Mesendoderm (in vitro differentiated cells): ENCODE results near the gene EFCAB12.

Experiments
- DNase-seq: peaks from one replicate; pipeline ENCODE4 v3.0.0; 2013
- H2AK5ac ChIP-seq: 2 replicates; pipeline ENCODE4 v1.6.1; 2013; ENCODE audit warnings: low read length, inconsistent platforms
- H2BK120ac ChIP-seq: 2 replicates; pipeline ENCODE4 v1.6.1; 2013; ENCODE audit warnings: low read depth, mild to moderate bottlenecking, low read length, moderate library complexity, mixed read lengths
- H2BK15ac ChIP-seq: replicated peaks from 2 replicates; pipeline ENCODE4 v1.6.1; 2013; ENCODE audit warnings: low read depth, mild to moderate bottlenecking, moderate library complexity
- H2BK5ac ChIP-seq: 2 replicates; pipeline ENCODE4 v1.6.1; 2013; ENCODE audit warnings: low read length, inconsistent platforms
- H3K18ac ChIP-seq: 2 replicates; pipeline ENCODE4 v1.6.1; 2013; ENCODE audit warnings: mild to moderate bottlenecking, low read length, mixed read lengths
- H3K23ac ChIP-seq: one replicate; pipeline ENCODE4 v1.6.1; 2013; ENCODE audit warnings: low read length
- H3K27ac ChIP-seq: 2 replicates; pipeline ENCODE4 v1.5.1; 2013; ENCODE audit warnings: low read depth, mild to moderate bottlenecking, inconsistent platforms, low read length, moderate library complexity
- H3K27me3 ChIP-seq: 2 replicates; pipeline ENCODE4 v1.6.1; 2013; ENCODE audit warnings: low read length, control low read depth, mild to moderate bottlenecking, inconsistent platforms; ENCODE audit not compliant: insufficient read depth, poor library complexity
- H3K36me3 ChIP-seq: 2 replicates; pipeline ENCODE4 v1.6.1; 2013; ENCODE audit warnings: low read length, inconsistent platforms; ENCODE audit not compliant: control insufficient read depth, insufficient read depth
- H3K4ac ChIP-seq: one replicate; pipeline ENCODE4 v1.6.1; 2013; ENCODE audit warnings: low read depth, mild to moderate bottlenecking, low read length, moderate library complexity
- H3K4me1 ChIP-seq: 2 replicates; pipeline ENCODE4 v1.6.1; 2013; ENCODE audit warnings: low read depth, low read length, inconsistent platforms; ENCODE audit not compliant: control insufficient read depth
- H3K4me2 ChIP-seq: 2 replicates; pipeline ENCODE4 v1.6.1; 2013; ENCODE audit warnings: low read length
- H3K4me3 ChIP-seq: 2 replicates; pipeline ENCODE4 v1.5.1; 2013; ENCODE audit warnings: mild to moderate bottlenecking, low read length
- H3K56ac ChIP-seq: one replicate; pipeline ENCODE4 v1.6.1; 2013; ENCODE audit warnings: low read length
- H3K79me1 ChIP-seq: 2 replicates; pipeline ENCODE4 v1.6.1; 2013; ENCODE audit warnings: low read length, inconsistent platforms
- H3K79me2 ChIP-seq: 2 replicates; pipeline ENCODE4 v1.6.1; 2013; ENCODE audit warnings: mild to moderate bottlenecking, low read length; ENCODE audit not compliant: control insufficient read depth, insufficient read depth
- H3K9ac ChIP-seq: 2 replicates; pipeline ENCODE4 v1.6.1; 2013; ENCODE audit warnings: low read length, inconsistent platforms
- H4K5ac ChIP-seq: one replicate; pipeline ENCODE4 v1.6.1; 2013; ENCODE audit warnings: low read length
- H4K8ac ChIP-seq: one replicate; pipeline ENCODE4 v1.6.1; 2013; ENCODE audit warnings: low read depth, mild to moderate bottlenecking, control low read depth, low read length, moderate library complexity
- WGBS: extraction: QIAGEN DNeasy Blood & Tissue Kit; methylation state at CpG from one replicate; pipeline ENCODE4 v1.1.7; 2013; ENCODE audit warnings: low lambda C conversion rate, missing lambda C conversion rate; ENCODE audit not compliant: insufficient coverage; ENCODE audit errors: extremely low coverage; 5-methylcytosine and 5-hydroxymethylcytosine counted together

Gene EFCAB12

DNA sequence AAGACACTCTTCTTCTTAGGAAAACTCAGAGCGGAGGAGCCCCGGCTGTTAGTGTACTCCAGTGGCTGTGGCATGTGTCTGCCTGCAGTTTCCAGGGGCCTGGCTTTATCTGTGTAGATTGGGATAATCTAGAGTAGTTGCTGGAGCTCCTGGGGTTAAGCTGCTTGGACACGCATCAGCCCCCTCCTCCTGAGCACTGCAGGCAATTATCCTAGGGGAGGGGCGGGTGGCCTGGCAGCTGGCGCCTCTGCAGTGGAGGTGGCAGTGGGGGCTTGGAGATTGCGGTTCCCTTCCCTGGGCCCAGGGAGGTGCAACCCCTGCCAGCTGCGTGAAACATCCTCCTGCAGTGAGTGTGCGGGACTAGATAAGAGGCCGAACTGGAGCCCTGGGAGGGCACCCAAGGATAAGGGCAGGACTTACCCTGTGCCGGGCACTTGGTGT is 68.2 kb downstream of the EFCAB12 start:
- H4K5ac ChIP-seq, result no peak overlapping the region
- H3K27me3 ChIP-seq, result no peaks in the 10 kb centered on the region
- no peaks in the 10 kb centered on the region for H3K36me3 ChIP-seq
- H3K18ac ChIP-seq, result no peak overlapping the region
- H3K23ac ChIP-seq, result no peak overlapping the region
- H2BK120ac ChIP-seq, result no peak overlapping the region
- H3K4ac ChIP-seq, result no peak overlapping the region
- H2BK15ac ChIP-seq, result no peak overlapping the region
- peak overlapping the region; percentile 60 for H3K56ac ChIP-seq
- H4K8ac ChIP-seq, result no peak overlapping the region
- no peaks in the 10 kb centered on the region for H3K79me1 ChIP-seq
- no peak overlapping the region for H3K4me2 ChIP-seq
- H3K79me2 ChIP-seq, result no peaks in the 10 kb centered on the region
- H2AK5ac ChIP-seq, result no peak overlapping the region
- H3K4me3 ChIP-seq, result no peak overlapping the region
- no CpG with 5 or more reads among the region's 10 CpGs for WGBS
- no peaks in the 10 kb centered on the region for H3K4me1 ChIP-seq
- H3K9ac ChIP-seq, result no peak overlapping the region
- H3K27ac ChIP-seq, result no peak overlapping the region
- peak; percentile 79 for DNase-seq
- H2BK5ac ChIP-seq, result no peak overlapping the region

DNA sequence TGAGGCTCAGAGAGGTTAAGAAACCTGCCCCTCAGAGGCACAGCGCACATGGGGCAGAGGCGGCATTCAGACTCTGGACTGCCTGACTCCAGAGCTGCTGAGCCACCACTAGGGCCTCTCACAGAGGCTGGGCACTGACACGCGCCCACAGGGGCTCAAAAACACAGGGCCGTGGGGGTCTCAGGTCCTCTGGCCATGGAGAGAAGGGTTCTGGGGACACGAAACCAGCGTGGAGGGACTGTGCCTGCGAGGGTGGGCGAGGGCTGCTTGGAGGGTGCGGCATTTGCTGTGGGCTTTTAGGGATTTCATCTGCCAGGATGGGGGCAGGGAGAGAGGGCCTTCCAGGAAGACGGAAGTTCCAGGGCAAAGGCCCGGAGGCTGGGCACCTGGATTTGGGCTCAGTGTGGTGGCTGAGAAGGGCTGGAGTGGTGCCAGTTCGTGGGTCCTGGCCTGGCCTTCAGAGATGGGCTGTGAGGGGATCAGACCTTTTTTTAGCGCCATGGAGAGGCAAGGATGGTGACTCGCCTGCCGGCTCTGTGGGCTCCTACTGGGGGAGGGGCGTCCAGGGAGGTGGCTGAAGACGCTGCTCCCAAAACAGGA is 69.6 kb downstream of the EFCAB12 start:
- Histone ChIP-seq H4K5ac (no peak overlapping the region), H3K9ac (no peak overlapping the region), H3K4ac (no peak overlapping the region), H3K27ac (no peak overlapping the region), H3K79me2 (no peaks in the 10 kb centered on the region), H3K36me3 (no peaks in the 10 kb centered on the region), H3K4me3 (no peak overlapping the region), H3K18ac (peak overlapping the region; percentile 2), H3K56ac (no peak overlapping the region), H2BK15ac (no peak overlapping the region), H3K79me1 (no peaks in the 10 kb centered on the region), H3K4me2 (no peak overlapping the region), H3K4me1 (no peaks in the 10 kb centered on the region), H2BK5ac (no peak overlapping the region), H4K8ac (no peak overlapping the region), H2AK5ac (no peak overlapping the region), H3K23ac (no peak overlapping the region), H3K27me3 (no peaks in the 10 kb centered on the region), H2BK120ac (no peak overlapping the region)
- peak; percentile 47 for DNase-seq
- no CpG with 5 or more reads among the region's 18 CpGs for WGBS

DNA sequence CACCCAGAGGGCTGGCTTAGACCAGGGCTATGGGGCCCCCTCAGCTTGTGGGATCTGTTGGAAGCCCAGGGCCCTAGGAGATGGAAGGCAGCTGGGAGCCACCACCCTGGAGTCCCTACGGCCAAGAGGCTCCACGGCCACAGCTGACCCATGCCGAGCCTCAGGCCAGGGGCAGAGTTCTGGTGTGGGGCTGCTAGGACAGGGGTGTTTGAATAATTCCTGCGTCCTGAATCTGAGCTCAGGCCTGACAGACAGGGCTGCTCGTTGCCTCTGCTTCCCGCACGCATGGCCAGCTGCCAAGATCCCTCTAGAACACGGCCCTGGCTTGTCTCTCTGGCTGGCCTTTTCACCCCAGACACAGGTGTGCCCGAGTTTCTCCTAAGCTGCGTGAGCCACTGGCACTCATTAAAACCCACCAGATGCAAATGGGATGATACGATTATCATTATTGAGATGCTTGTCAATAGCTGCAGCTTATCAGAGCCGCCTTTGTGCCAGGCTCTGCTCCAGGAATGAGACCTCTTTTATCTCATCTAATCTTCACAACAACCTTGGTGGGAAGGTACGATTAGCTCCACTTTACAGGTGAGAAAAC is 70.2 kb downstream of the EFCAB12 start:
- Histone ChIP-seq H3K27me3 (no peaks in the 10 kb centered on the region), H3K23ac (no peak overlapping the region), H3K27ac (no peak overlapping the region), H3K79me1 (no peaks in the 10 kb centered on the region), H3K79me2 (no peaks in the 10 kb centered on the region), H3K18ac (no peak overlapping the region), H2BK5ac (no peak overlapping the region), H2BK120ac (no peak overlapping the region), H3K4me2 (no peak overlapping the region), H4K5ac (no peak overlapping the region), H3K4me1 (no peaks in the 10 kb centered on the region), H3K4ac (no peak overlapping the region), H3K56ac (no peak overlapping the region), H4K8ac (no peak overlapping the region), H2AK5ac (no peak overlapping the region), H2BK15ac (no peak overlapping the region), H3K4me3 (no peak overlapping the region), H3K9ac (no peak overlapping the region), H3K36me3 (no peaks in the 10 kb centered on the region)
- WGBS, result no CpG with 5 or more reads among the region's 13 CpGs
- no peak for DNase-seq

GRCh38 chr3:129357616-129358015 is 70.8 kb downstream of the EFCAB12 start:
- Histone ChIP-seq H3K56ac (no peak overlapping the region), H3K79me2 (no peaks in the 10 kb centered on the region), H4K8ac (no peak overlapping the region), H3K79me1 (no peaks in the 10 kb centered on the region), H3K27me3 (no peaks in the 10 kb centered on the region), H4K5ac (no peak overlapping the region), H2BK120ac (no peak overlapping the region), H3K4ac (no peak overlapping the region), H3K18ac (no peak overlapping the region), H3K4me2 (no peak overlapping the region), H3K23ac (no peak overlapping the region), H3K36me3 (no peaks in the 10 kb centered on the region), H2BK5ac (no peak overlapping the region), H3K4me3 (no peak overlapping the region), H2BK15ac (no peak overlapping the region), H3K27ac (no peak overlapping the region), H2AK5ac (no peak overlapping the region), H3K4me1 (no peaks in the 10 kb centered on the region), H3K9ac (no peak overlapping the region)
- WGBS, result no CpG with 5 or more reads among the region's 9 CpGs
- DNase-seq, result no peak

DNA sequence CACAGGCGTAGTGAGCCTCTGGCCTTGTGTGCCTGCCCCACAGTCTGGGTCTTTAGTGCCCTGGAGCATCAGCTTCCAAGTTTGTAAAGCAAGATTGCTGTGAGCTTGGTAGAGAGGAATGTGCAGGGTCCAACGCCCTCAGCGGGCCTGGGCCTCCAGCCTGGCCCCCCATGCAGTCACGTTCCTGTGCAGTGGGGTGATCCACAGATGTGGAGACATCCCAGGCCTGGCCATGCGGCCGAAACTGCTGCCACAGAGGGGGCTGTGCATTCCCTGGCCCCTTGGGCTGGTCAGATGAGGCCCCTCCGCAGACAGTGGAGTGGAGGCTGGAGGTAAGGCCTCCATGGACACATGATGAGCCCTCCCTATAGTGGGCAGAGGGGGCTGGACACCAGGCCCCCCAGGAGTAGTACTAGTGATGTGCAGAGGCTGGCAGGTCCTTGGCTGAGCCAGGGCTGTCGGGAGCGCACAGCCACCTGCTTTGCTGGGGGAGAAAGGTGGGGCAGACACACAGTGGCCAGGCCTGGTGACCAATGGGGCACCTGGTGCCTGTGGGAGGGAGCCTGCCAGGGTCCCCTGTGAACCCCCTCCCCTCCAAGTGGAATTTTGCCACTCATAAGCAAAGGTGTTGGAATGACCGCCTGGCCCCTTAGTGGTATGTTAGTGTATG is 71.5 kb downstream of the EFCAB12 start:
- Histone ChIP-seq H2BK5ac (no peak overlapping the region), H2AK5ac (no peak overlapping the region), H3K18ac (no peak overlapping the region), H2BK15ac (no peak overlapping the region), H3K4me2 (no peak overlapping the region), H3K79me1 (no peaks in the 10 kb centered on the region), H3K79me2 (no peaks in the 10 kb centered on the region), H3K4me1 (no peaks in the 10 kb centered on the region), H4K8ac (no peak overlapping the region), H3K4me3 (no peak overlapping the region), H3K23ac (no peak overlapping the region), H3K4ac (no peak overlapping the region), H3K36me3 (no peaks in the 10 kb centered on the region), H3K9ac (no peak overlapping the region), H3K27me3 (no peaks in the 10 kb centered on the region), H4K5ac (no peak overlapping the region), H3K27ac (no peak overlapping the region), H2BK120ac (no peak overlapping the region), H3K56ac (no peak overlapping the region)
- no CpG with 5 or more reads among the region's 10 CpGs for WGBS
- DNase-seq, result no peak
